H1 (cell line): ENCODE data around the gene NCL. TPM values are rescaled to one million over a fixed set of nuclear protein-coding genes. Genes with fewer than 3 reads are reported as not detected.

Experiments
- BCL11A ChIP-seq, 2 experiments: IDR thresholded peaks; one replicate each; pipeline ENCODE4 v1.6.1; 2011; ENCODE audit warnings: low read depth in 2 of 2, low read length in 2 of 2, mild to moderate bottlenecking in 2 of 2
- KDM1A ChIP-seq: fragments of 200-600, 300-600 bp; sonication (generic); IDR thresholded peaks from 2 replicates; pipeline ENCODE4 v1.7.1; 2016; ENCODE audit warnings: mild to moderate bottlenecking, low read length, borderline replicate concordance
- POLR2AphosphoS5 ChIP-seq: IDR thresholded peaks from 2 replicates; pipeline ENCODE4 v1.6.1; 2011; ENCODE audit warnings: low read depth, low read length
- RBBP5 ChIP-seq: IDR thresholded peaks from 2 replicates; pipeline ENCODE4 v1.7.1; 2012; ENCODE audit warnings: low read depth, mild to moderate bottlenecking, inconsistent platforms, low read length, moderate library complexity, borderline replicate concordance
- RXRA ChIP-seq: IDR thresholded peaks from 2 replicates; pipeline ENCODE4 v1.6.1; 2011; ENCODE audit warnings: low read depth, mild to moderate bottlenecking, low read length, moderate library complexity; ENCODE audit not compliant: insufficient read depth
- polyA plus RNA-seq, 7 experiments: library from polyadenylated mRNA; depleted of rRNA in 3 of 7; stranded (reverse) in 5 of 7; unstranded in 2 of 7; fragments of >200 nt in 5 of 7; fragments of 200-250 nt in 2 of 7; gene quantifications; 1 replicate in 5 of 7; 2 replicates in 1 of 7; 4 replicates in 1 of 7; pipeline versions ENCODE4 v1.2.1 to v1.2.3, GENCODE V29; 2011 to 2013; ENCODE audit warnings: missing spikeins in 2 of 7, mixed read lengths in 2 of 7
- total RNA-seq: library from RNA; stranded (reverse); fragmentation: NEBNext Ultra II Directional; extraction: Animal tissue kit (Norgen Biotek cat#: 25700); gene quantifications from 2 replicates; pipeline ENCODE4 v1.2.1, GENCODE V29; 2021
- TF ChIP-seq, protein P1 (sequence below): fragments of 300-600 bp; sonication (generic); IDR thresholded peaks from 2 replicates; pipeline ENCODE4 v1.7.1; 2012; ENCODE audit warnings: low read length, moderate library complexity, mild to moderate bottlenecking, inconsistent platforms; ENCODE audit not compliant: insufficient replicate concordance
- TF ChIP-seq, protein P2 (sequence below): IDR thresholded peaks from 2 replicates; pipeline ENCODE4 v1.6.1; 2011; ENCODE audit warnings: low read length, improper control_type of control experiment
- TF ChIP-seq, protein P3 (sequence below): IDR thresholded peaks from 2 replicates; pipeline ENCODE4 v1.6.1; 2012; ENCODE audit warnings: inconsistent platforms

NCL gene
- total and polyA plus RNA-seq, 2 of the 8 experiments (the other 6 are each of a cell fraction or from before 2014, with no cell fraction given) = 61.2 to 1,478 TPM

DNA sequence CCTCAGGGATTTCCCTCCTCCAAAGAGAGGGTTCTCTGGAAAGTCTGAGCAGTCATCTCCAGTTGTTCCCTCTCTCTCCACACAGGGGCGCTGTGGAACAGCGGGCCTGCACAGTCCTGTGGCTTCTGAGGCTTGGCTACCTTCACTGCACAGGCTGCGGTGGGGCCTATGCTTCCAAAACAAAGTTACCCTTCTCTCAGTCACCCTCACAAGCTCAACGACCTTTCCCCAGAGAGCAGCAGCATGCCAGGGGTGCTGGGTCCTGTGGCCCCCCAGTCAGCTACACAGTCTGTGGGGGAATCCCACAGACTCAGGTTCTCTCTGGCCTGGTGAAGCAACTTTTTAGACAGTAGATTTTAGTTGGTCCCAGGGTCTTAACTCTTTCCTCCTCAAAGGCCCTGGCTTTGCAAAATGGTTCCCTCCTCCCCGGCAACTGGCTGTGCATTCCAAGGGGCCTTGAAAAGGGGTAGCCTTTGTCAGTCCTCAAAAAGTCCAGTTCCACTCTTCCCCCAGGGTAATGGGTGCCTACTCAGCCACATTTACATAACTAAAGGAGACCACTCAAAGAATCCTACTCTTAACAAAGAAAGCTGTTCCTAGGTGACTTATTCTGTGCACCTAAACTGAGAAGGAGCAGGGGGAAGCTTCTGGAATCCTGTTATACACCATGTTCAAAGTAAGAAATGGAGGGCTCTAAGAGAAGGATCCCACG, 53.8 kb downstream of the NCL start (continued):
- TF ChIP-seq, protein P1, sequence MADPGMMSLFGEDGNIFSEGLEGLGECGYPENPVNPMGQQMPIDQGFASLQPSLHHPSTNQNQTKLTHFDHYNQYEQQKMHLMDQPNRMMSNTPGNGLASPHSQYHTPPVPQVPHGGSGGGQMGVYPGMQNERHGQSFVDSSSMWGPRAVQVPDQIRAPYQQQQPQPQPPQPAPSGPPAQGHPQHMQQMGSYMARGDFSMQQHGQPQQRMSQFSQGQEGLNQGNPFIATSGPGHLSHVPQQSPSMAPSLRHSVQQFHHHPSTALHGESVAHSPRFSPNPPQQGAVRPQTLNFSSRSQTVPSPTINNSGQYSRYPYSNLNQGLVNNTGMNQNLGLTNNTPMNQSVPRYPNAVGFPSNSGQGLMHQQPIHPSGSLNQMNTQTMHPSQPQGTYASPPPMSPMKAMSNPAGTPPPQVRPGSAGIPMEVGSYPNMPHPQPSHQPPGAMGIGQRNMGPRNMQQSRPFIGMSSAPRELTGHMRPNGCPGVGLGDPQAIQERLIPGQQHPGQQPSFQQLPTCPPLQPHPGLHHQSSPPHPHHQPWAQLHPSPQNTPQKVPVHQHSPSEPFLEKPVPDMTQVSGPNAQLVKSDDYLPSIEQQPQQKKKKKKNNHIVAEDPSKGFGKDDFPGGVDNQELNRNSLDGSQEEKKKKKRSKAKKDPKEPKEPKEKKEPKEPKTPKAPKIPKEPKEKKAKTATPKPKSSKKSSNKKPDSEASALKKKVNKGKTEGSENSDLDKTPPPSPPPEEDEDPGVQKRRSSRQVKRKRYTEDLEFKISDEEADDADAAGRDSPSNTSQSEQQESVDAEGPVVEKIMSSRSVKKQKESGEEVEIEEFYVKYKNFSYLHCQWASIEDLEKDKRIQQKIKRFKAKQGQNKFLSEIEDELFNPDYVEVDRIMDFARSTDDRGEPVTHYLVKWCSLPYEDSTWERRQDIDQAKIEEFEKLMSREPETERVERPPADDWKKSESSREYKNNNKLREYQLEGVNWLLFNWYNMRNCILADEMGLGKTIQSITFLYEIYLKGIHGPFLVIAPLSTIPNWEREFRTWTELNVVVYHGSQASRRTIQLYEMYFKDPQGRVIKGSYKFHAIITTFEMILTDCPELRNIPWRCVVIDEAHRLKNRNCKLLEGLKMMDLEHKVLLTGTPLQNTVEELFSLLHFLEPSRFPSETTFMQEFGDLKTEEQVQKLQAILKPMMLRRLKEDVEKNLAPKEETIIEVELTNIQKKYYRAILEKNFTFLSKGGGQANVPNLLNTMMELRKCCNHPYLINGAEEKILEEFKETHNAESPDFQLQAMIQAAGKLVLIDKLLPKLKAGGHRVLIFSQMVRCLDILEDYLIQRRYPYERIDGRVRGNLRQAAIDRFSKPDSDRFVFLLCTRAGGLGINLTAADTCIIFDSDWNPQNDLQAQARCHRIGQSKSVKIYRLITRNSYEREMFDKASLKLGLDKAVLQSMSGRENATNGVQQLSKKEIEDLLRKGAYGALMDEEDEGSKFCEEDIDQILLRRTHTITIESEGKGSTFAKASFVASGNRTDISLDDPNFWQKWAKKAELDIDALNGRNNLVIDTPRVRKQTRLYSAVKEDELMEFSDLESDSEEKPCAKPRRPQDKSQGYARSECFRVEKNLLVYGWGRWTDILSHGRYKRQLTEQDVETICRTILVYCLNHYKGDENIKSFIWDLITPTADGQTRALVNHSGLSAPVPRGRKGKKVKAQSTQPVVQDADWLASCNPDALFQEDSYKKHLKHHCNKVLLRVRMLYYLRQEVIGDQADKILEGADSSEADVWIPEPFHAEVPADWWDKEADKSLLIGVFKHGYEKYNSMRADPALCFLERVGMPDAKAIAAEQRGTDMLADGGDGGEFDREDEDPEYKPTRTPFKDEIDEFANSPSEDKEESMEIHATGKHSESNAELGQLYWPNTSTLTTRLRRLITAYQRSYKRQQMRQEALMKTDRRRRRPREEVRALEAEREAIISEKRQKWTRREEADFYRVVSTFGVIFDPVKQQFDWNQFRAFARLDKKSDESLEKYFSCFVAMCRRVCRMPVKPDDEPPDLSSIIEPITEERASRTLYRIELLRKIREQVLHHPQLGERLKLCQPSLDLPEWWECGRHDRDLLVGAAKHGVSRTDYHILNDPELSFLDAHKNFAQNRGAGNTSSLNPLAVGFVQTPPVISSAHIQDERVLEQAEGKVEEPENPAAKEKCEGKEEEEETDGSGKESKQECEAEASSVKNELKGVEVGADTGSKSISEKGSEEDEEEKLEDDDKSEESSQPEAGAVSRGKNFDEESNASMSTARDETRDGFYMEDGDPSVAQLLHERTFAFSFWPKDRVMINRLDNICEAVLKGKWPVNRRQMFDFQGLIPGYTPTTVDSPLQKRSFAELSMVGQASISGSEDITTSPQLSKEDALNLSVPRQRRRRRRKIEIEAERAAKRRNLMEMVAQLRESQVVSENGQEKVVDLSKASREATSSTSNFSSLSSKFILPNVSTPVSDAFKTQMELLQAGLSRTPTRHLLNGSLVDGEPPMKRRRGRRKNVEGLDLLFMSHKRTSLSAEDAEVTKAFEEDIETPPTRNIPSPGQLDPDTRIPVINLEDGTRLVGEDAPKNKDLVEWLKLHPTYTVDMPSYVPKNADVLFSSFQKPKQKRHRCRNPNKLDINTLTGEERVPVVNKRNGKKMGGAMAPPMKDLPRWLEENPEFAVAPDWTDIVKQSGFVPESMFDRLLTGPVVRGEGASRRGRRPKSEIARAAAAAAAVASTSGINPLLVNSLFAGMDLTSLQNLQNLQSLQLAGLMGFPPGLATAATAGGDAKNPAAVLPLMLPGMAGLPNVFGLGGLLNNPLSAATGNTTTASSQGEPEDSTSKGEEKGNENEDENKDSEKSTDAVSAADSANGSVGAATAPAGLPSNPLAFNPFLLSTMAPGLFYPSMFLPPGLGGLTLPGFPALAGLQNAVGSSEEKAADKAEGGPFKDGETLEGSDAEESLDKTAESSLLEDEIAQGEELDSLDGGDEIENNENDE = peak; percentile 55
- peak; percentile 53; the same call in 1 of the 2 replicates for TF ChIP-seq KDM1A
- TF ChIP-seq RXRA = no peak
- peak; percentile 84; the same call in 1 of the 2 replicates for TF ChIP-seq RBBP5
- TF ChIP-seq, protein P2, sequence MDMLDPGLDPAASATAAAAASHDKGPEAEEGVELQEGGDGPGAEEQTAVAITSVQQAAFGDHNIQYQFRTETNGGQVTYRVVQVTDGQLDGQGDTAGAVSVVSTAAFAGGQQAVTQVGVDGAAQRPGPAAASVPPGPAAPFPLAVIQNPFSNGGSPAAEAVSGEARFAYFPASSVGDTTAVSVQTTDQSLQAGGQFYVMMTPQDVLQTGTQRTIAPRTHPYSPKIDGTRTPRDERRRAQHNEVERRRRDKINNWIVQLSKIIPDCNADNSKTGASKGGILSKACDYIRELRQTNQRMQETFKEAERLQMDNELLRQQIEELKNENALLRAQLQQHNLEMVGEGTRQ = no peak
- TF ChIP-seq, protein P3, sequence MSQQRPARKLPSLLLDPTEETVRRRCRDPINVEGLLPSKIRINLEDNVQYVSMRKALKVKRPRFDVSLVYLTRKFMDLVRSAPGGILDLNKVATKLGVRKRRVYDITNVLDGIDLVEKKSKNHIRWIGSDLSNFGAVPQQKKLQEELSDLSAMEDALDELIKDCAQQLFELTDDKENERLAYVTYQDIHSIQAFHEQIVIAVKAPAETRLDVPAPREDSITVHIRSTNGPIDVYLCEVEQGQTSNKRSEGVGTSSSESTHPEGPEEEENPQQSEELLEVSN = peak; percentile 10; the same call in 1 of the 2 replicates
- TF ChIP-seq POLR2AphosphoS5 = 0 out of 2 replicates have a peak, but pooled peaks have one; percentile 15
- no peak for TF ChIP-seq BCL11A (IDR thresholded peaks at IDR 0.05; ENCODE audit: low read depth in 2 of 2, low read length in 2 of 2)
